Transverse colon (tissue), 4 donors: ENCODE data around the gene PRMT2. TPM values are rescaled to one million over a fixed set of nuclear protein-coding genes. Genes with fewer than 3 reads are reported as not detected.
A peak's percentile ranks its signal among the peaks of the same experiment; 100 is the strongest.

Source experiments
- DNase-seq: peaks from one replicate; pipeline ENCODE4 v3.0.0-alpha.2; 2019
- H3K27ac ChIP-seq, 4 donors: fragments of 200-600 bp; sonication (generic); 2 replicates each; pipeline ENCODE4 v1.5.1; 2016 to 2018; ENCODE audit warnings: inconsistent platforms in 4 of 4
- H3K27me3 ChIP-seq: fragments of 200-600 bp; sonication (generic); 2 replicates; pipeline ENCODE4 v1.5.1; 2017; ENCODE audit warnings: inconsistent platforms
- H3K36me3 ChIP-seq, 4 donors: fragments of 200-600 bp; sonication (generic); 2 replicates each; pipeline ENCODE4 v1.5.1; 2017 to 2019; ENCODE audit warnings: inconsistent platforms in 4 of 4
- H3K4me1 ChIP-seq, 4 donors: fragments of 200-600 bp; sonication (generic); 2 replicates each; pipeline ENCODE4 v1.5.1; 2017 to 2020; ENCODE audit warnings: inconsistent platforms in 4 of 4
- H3K4me3 ChIP-seq, 4 donors: fragments of 200-600 bp; sonication (generic); 1 replicate in 1 of 4; 2 replicates in 3 of 4; pipeline versions ENCODE4 v1.5.1 to v1.6.1; 2017 to 2019; ENCODE audit warnings: inconsistent platforms in 4 of 4
- H3K9me3 ChIP-seq, 2 donors: fragments of 200-600 bp; sonication (generic); 2 replicates each; pipeline ENCODE4 v1.5.1; 2017 to 2019; ENCODE audit warnings: inconsistent platforms in 2 of 2
- EP300 ChIP-seq: sonication (generic); formaldehyde crosslinking; IDR thresholded peaks from one replicate; pipeline ENCODE4 v1.6.1; 2017; ENCODE audit warnings: antibody characterized with exemption, low read depth
- POLR2A ChIP-seq: fragments of 450-650 bp; IDR thresholded peaks from one replicate; pipeline ENCODE4 v1.6.1; 2016; ENCODE audit warnings: antibody characterized with exemption, mild to moderate bottlenecking, moderate library complexity
- POLR2AphosphoS5 ChIP-seq, 3 donors: sonication (generic); formaldehyde crosslinking; IDR thresholded peaks; one replicate each; pipeline ENCODE4 v1.6.1; 2016; ENCODE audit warnings: antibody characterized with exemption in 3 of 3
- WGBS, 2 donors: methylation state at CpG; one replicate each; pipeline ENCODE4 v1.1.5; 2018; ENCODE audit warnings: low coverage in 1 of 2; 5-methylcytosine and 5-hydroxymethylcytosine counted together
- in situ Hi-C, 4 donors: fragments of 200-750 bp; cut with MboI; loops; one replicate each; pipeline versions ENCODE4 v1.15.0 to v1.15.1; 2017; ENCODE audit warnings: low sequenced_read_pairs in 3 of 4, low pct_ligation_motif_present in 1 of 4, low pct_unique_long_range_greater_than_20kb in 1 of 4
- intact Hi-C: fragments of 100-400 bp; cut with DNase I; formaldehyde crosslinking; loops from one replicate; pipeline ENCODE4 v1.15.1; 2023; ENCODE audit warnings: low total_unique reads
- total RNA-seq, 4 donors: library from RNA; depleted of rRNA; stranded (reverse); fragments of >200 nt; gene quantifications; one replicate each; pipeline ENCODE4 v1.1.0, GENCODE V29; 2016
- TF ChIP-seq, protein P1 (sequence below), 5 experiments: fragments of 200-600 bp in 3 of 5; fragments of 450-650 bp in 2 of 5; sonication (generic) in 3 of 5; IDR thresholded peaks; 1 replicate in 2 of 5; 2 replicates in 3 of 5; pipeline ENCODE4 v1.5.1; 2016 to 2017; ENCODE audit warnings: antibody characterized with exemption in 5 of 5, inconsistent platforms in 3 of 5, mild to moderate bottlenecking in 2 of 5, moderate library complexity in 1 of 5

Gene PRMT2
- total RNA-seq, 4 donors from 2014 or later = 80.4 to 112 (median 96.2) TPM

DNA sequence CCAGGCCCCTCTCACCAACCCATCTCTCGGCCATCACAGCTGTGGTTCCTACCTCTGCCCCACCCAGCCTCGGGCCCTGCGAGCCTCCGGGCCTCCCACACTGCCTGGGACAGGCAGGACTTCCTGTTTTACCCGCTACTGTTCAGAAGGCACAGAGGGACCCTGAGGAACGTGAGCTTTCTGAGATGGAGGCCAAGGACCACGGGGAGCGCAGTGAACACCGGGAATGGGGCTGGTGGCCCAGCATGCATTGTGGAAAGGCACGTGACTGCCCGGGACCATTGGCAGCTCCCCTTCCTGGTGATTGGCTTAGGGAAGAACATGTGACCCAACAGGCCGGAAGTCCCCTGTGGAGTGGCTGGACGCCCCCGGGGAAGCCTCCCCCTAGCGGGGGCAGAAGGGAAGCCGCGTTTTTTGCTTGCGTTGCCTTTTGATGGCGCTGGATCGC, 37.6 kb upstream of the PRMT2 start:
- Histone ChIP-seq H3K27me3 (no peaks in the 10 kb centered on the region), H3K27ac (no peak overlapping the region), H3K4me3 (no peak overlapping the region), H3K9me3 (peaks cover 0 to 2% of the 10 kb centered on the region in 2 donors), H3K4me1 (peaks cover 0 to 7% (median 0%) of the 10 kb centered on the region in 4 donors), H3K36me3 (no peaks in the 10 kb centered on the region)
- in situ Hi-C loops (no loop called here), intact Hi-C loops (no loop called here)
- TF ChIP-seq, protein P1, sequence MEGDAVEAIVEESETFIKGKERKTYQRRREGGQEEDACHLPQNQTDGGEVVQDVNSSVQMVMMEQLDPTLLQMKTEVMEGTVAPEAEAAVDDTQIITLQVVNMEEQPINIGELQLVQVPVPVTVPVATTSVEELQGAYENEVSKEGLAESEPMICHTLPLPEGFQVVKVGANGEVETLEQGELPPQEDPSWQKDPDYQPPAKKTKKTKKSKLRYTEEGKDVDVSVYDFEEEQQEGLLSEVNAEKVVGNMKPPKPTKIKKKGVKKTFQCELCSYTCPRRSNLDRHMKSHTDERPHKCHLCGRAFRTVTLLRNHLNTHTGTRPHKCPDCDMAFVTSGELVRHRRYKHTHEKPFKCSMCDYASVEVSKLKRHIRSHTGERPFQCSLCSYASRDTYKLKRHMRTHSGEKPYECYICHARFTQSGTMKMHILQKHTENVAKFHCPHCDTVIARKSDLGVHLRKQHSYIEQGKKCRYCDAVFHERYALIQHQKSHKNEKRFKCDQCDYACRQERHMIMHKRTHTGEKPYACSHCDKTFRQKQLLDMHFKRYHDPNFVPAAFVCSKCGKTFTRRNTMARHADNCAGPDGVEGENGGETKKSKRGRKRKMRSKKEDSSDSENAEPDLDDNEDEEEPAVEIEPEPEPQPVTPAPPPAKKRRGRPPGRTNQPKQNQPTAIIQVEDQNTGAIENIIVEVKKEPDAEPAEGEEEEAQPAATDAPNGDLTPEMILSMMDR (IDR thresholded peaks at IDR 0.05) = no peak
- TF ChIP-seq POLR2A (no peak), EP300 (no peak), POLR2AphosphoS5 (IDR thresholded peaks at IDR 0.05) (no peak)
- DNase-seq = no peak
- 94% methylated on average over 20 of the region's 20 CpGs; no CpG with 5 or more reads in 1 of the 2 donors for WGBS, 2 donors

DNA sequence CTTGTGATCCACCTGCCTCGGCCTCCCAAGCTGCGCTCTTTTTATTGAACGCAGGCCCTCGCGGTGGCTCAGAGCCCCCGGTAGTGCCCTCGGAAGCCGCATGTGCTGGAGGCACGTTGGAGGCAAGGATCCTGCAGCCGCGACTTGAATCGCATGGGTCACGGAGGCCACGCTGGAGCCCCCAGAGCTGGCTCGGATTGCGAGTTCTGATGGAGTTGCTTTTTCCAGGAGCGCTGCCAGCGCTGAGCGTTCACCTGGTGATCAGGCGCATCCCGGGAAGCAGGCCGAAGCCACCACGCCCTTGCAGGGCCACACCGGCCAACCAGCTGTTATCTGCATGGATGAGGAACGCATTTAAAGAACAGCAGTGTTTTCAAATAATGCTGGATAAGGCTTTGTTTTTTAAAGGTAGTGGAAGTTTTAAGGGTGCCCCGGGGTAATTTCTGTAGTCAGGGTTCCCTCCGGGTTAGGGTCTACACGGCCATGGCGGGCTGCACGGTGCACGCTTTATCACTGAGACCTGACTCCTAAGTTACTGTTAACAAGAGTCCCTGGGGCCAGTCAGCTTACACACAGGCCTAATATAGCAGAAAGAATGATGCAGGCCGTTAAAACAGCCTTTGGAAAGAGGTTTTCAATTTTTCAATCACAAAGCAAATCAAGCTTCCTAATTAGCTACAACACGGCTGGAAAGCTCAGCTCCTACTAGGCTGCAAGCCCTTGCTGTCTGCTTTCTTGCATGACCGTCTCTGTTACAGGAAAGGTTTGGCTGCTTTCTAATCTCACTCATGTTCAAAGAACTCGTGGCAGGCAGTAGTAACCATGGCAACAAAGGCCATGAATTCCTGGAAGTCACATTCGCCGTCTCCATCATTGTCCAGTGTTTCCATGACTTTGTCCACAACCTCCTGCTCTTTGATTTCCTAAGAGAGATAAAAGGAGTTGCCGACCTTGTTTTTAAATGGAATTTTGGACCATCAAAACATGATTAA, 36.6 kb upstream of the PRMT2 start:
- 44 to 87% methylated on average over 9 to 38 of the region's 38 CpGs for WGBS, 2 donors
- in situ Hi-C loops = no loop called here
- intact Hi-C loops = no loop called here
- H3K4me3 ChIP-seq = no peak overlapping the region
- no peak overlapping the region for H3K27ac ChIP-seq
- peaks cover 0 to 2% of the 10 kb centered on the region in 2 donors for H3K9me3 ChIP-seq
- H3K27me3 ChIP-seq = no peaks in the 10 kb centered on the region
- no peak for DNase-seq
- peaks cover 0 to 9% (median 0%) of the 10 kb centered on the region in 4 donors for H3K4me1 ChIP-seq
- H3K36me3 ChIP-seq = no peaks in the 10 kb centered on the region
- TF ChIP-seq, protein P1 (IDR thresholded peaks at IDR 0.05) = no peak
- peak in 1 of 3 donors; percentile 20 for TF ChIP-seq POLR2AphosphoS5 (IDR thresholded peaks at IDR 0.05)

DNA sequence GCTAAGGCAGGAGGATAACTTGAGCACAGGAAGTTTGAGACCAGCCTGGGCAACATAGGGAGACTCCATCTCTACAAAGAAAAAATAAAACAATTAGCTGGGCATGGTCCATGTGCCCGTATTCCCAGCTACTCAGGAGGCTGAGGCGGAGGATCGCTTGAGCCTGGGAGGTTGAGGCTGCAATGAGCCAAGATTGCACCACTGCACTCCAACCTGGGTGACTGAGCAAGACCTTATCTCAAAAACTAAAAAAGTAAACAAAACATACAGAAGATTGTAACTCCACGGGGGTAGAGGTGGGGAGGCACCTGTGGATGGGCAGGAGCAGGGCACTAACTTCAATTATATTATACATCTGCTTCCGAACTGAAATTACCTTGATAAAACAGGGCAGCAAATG, 35.2 kb upstream of the PRMT2 start:
- no peak for DNase-seq
- Histone ChIP-seq H3K4me1 (peaks cover 0 to 10% (median 0%) of the 10 kb centered on the region in 4 donors), H3K36me3 (no peaks in the 10 kb centered on the region), H3K4me3 (no peak overlapping the region), H3K9me3 (no peaks in the 10 kb centered on the region), H3K27me3 (no peaks in the 10 kb centered on the region), H3K27ac (no peak overlapping the region)
- 64 to 68% methylated on average over 2 to 5 of the region's 5 CpGs for WGBS, 2 donors
- TF ChIP-seq EP300 = no peak
- intact Hi-C loops = no loop called here
- in situ Hi-C loops = no loop called here

DNA sequence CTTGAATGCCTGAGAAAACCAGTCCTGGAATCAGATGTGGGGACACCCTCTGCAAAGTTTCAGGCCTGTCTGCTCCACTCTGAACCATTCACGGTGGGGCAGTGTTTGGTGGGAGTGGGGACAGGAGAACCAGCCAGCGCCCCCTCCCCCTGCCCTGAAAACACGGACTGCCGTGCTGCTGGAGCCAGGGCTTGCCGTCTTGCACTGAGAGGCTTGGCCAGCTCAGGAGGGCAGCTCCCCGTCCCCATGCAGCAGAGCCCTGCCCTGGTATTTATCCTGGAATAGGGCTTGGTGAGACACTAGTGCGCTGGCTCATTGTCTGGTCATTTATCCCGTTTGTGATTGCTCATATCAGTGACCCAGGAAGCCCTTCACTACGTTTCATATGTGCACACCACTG, 34.5 kb upstream of the PRMT2 start:
- no peaks in the 10 kb centered on the region for H3K36me3 ChIP-seq
- intact Hi-C loops (no loop called here), in situ Hi-C loops (no loop called here)
- no peak for DNase-seq
- peaks cover 0 to 12% (median 0%) of the 10 kb centered on the region in 4 donors for H3K4me1 ChIP-seq
- no peak overlapping the region for H3K27ac ChIP-seq
- TF ChIP-seq EP300 (no peak), POLR2AphosphoS5 (IDR thresholded peaks at IDR 0.05) (no peak), POLR2A (no peak)
- TF ChIP-seq, protein P1 (IDR thresholded peaks at IDR 0.05) = no peak
- no peak overlapping the region for H3K4me3 ChIP-seq
- no peaks in the 10 kb centered on the region for H3K9me3 ChIP-seq
- WGBS, 2 donors = 66% methylated on average over 9 of the region's 9 CpGs; no CpG with 5 or more reads in 1 of the 2 donors
- H3K27me3 ChIP-seq = no peaks in the 10 kb centered on the region
